ENCODE data around the gene P2RY2. TPM values are rescaled to one million over a fixed set of nuclear protein-coding genes. Genes with fewer than 3 reads are reported as not detected.
"Not testable (repeated sequence)": the region's sequence is repeated elsewhere in the genome, so short reads cannot be mapped to it uniquely, and the experiment has no call there.

Gene P2RY2
- total RNA-seq, 1 experiment from 2014 or later: 0.05 TPM

DNA sequence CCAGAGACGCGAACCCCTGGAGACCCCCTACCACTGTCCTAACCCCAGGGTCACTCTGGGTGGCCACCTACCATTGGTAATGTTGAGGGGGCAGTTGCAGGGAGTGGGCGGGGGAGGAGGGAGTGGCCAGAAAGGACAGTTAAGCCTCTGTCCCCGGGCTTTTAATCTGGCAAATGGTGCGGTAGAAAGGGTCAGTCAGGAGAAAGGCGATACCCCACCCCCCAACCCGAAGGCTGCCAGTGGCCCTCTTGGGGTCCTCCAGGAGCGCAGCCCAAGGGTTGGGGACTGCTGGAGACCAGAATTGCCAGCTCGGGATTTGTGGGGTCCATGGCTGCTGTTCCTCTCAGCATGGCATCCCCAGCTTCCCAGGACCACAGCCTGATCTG lies 742 bp downstream of the P2RY2 start:
- DNase-seq (ENCODE audit: low read depth, low spot score): no peak
- in situ Hi-C loops (cut with HindIII; ENCODE audit: low pct_unique_long_range_greater_than_20kb, low sequenced_read_pairs): no loop called here

DNA sequence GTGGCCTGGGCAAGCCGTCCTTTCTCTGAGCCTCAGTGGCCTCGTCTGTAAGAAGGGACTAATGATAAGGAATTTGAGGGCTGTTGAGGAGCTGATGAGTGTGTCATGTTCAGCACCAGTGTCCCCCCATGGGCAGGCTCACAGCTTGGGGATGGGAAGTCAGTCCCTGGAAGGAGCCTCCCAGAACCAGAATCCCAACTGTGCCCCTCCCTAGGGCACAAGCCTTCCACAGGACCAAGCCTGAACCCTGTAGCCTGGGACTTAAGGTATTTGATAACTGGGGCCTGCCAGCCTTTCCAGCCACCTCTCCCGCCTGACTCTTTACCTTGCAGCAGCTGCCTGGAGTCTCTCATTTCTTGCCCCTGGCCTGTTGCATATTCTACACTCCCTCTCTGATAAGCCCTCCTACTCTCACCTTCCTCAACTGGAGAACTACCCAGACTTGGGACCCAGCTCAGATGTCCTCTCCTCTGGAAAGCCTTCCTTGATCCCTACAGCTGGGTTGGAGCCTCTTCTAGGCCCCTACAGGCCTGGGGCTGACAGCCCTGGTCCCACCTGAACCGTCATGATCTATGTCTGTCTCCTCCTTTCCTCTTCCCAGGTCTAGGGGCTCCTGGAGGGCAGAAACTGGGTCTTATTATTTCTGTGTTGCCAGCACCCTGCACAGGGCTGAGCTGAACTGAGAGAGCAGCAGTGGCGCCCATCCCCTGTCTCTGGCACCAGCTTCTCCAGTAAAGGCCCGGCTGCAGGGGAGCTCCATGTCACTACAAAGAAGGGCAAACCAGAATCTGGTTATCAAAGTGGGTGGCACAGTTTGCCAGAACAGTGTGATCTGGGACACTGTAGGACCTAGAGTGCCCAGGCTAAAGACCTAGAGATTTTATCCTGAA lies 1.6 kb downstream of the P2RY2 start:
- in situ Hi-C loops (cut with HindIII; ENCODE audit: low pct_unique_long_range_greater_than_20kb, low sequenced_read_pairs): no loop called here
- DNase-seq (ENCODE audit: low read depth, low spot score): no peak

DNA sequence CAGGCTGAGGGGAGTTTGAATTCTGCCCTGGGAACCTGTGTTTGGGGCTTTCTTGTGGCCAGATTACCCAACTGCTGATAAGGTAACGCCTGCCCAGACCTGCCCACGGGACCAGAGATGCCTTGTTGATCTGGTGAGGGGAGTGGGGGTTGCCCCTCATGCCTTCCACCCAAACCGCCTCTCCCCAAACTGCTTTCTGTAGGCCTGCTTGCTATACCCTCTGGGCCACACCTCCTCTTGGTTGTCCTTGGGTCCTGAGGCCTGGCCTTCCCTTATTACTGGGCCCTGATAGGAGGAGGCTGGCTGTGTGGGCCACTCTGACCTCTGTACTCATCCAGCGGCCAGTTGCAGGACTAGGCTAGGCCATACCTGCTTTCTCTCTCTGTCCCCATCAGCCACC lies 3.4 kb downstream of the P2RY2 start:
- in situ Hi-C loops (cut with HindIII; ENCODE audit: low pct_unique_long_range_greater_than_20kb, low sequenced_read_pairs): no loop called here
- no peak for DNase-seq (ENCODE audit: low read depth, low spot score)

DNA sequence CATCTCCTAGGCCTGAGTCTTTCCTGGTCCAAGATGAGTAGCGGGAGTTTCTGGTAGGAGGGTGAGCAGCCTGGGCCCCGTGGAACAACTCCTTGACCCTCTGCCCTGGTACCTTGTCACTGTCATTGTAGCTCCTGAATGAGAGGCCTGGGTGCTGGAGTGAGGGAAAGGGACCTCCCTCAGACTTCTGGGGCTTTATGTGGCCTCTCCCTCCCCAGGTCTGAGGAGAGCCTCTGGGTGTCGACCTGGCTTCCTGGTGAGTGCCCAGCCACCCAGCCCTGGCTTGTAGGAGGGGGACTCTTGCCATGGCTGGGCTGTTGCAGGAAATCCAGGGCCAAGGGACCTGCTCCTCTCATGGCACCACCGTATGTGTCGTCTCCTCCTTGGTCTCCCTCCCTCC lies 3.9 kb downstream of the P2RY2 start:
- no peak for DNase-seq (ENCODE audit: low read depth, low spot score)
- in situ Hi-C loops (cut with HindIII; ENCODE audit: low pct_unique_long_range_greater_than_20kb, low sequenced_read_pairs): no loop called here

DNA sequence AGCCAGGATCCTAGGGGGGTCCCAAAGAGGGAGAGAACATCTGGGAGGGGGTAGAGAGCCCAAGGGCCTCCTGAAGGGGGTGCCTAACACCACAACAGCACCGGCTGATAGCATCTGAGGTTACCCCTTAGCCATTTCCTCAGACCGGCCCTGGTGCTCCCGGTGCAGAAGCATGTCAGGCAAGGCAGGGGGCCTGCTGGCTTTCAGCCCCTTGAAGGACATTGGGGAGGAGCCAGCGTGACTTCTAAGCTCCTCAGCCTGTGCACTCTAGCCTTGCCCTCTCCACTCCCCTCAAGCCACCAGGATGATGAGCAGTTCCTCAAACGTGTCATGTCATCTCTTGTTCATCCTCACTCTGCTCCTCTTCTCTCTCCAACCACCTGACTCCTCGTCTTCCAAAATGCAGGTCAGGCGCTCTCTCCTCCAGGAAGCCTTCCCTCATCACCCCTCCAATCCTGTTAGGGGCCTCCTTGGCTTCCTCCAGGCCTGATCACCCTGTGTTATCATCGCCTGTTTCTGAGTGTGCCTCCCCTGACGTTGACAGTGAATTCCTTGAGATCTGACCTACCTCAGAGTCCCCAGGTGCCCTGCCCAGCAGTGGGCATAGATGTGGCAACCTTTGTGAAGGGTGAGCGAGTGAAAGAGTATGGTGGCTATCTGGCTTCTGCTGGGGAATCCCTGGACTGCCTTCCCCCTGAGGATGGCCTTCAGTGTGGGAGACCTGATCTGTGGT lies 6.1 kb downstream of the P2RY2 start:
- in situ Hi-C loops (cut with HindIII; ENCODE audit: low pct_unique_long_range_greater_than_20kb, low sequenced_read_pairs): no loop called here
- no peak for DNase-seq (ENCODE audit: low read depth, low spot score)

DNA sequence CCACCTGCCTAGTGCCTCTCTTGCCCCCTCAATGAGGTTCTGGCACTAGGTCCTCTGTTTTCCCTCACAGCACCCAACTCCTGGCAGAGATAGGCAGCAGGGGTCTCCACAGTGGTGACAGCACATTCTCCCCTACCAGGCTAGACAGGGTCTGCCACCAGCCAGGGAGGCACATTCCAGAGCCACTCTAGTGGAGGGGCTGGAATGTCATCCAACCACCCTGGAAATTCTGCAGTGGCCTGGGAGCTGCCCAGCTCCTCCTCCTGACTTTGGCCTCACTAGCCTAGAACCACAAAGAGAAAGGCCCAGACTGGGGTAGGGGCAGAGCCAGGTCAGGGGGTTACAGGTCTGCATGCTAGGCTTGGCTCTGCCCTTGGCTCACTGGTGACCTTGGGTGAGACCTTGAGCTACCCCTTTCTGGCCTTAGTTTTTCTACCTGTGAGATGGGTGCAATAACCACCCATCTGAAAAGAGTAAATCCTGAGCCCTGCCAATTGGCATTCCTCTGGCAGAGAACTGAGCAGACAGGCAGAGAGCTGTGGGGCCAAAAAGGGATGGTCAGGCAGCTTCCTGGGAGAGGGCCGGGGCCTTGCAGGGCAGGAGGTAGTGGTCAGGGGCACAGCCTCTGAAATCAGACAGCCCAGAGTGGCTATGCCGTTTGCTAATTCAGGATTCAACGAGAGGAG lies 7.1 kb downstream of the P2RY2 start:
- DNase-seq (ENCODE audit: low read depth, low spot score): no peak
- in situ Hi-C loops (cut with HindIII; ENCODE audit: low pct_unique_long_range_greater_than_20kb, low sequenced_read_pairs): no loop called here

DNA sequence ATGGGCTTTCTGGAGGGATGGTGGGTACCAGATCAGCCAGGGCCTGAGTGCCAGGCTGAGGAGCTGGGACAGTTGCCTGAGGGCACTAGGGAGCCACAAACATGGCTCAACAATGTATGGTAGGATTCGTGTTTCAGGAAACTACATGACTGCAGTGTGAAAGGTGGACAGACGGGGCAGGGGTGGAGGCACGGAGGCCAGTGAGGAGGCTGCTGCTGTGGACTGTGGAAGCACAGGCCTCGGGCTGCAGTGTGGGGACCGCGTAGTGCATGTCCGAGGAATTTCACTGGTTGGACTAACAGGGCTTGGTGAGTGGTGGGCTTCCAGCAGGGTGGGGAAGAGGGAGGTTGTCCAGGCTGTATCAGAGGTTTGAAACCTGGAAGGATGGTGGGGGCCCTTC lies 7.8 kb downstream of the P2RY2 start:
- in situ Hi-C loops (cut with HindIII; ENCODE audit: low pct_unique_long_range_greater_than_20kb, low sequenced_read_pairs): no loop called here
- no peak for DNase-seq (ENCODE audit: low read depth, low spot score)

DNA sequence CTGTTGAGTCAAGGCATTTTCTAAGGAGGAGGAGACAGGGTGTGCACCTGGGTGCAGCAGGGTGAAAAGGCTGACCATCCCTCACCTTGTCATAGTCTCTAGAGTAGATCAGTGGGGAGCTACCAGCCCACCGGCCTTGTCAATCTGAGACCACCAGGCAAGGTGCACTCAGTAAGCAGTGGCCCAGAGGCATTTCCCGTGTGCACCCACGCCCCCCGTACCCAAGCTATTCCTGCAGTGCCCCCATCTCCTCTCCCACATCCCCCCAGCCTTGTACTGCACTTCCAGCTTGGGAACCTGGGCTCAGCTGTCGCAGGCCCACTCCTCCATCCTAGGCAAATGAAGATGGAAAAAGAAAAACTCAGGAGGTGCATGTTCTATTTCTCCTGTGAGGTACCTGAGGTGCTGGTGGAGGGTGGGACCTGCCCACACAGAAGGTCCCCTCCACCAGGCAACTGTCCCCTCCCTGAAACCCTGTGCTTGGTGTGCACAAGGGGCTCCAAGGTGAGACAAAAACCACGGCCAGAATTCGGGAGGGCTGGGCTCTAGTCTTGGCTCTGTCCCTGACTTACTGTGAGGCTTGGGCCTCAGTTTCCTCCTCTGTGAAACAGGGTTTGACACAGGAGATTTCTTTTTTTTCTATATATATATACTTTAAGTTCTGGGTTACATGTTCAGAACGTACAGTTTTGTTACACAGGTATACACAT lies 8.4 kb downstream of the P2RY2 start:
- no peak for DNase-seq (ENCODE audit: low read depth, low spot score)
- in situ Hi-C loops (cut with HindIII; ENCODE audit: low pct_unique_long_range_greater_than_20kb, low sequenced_read_pairs): no loop called here

DNA sequence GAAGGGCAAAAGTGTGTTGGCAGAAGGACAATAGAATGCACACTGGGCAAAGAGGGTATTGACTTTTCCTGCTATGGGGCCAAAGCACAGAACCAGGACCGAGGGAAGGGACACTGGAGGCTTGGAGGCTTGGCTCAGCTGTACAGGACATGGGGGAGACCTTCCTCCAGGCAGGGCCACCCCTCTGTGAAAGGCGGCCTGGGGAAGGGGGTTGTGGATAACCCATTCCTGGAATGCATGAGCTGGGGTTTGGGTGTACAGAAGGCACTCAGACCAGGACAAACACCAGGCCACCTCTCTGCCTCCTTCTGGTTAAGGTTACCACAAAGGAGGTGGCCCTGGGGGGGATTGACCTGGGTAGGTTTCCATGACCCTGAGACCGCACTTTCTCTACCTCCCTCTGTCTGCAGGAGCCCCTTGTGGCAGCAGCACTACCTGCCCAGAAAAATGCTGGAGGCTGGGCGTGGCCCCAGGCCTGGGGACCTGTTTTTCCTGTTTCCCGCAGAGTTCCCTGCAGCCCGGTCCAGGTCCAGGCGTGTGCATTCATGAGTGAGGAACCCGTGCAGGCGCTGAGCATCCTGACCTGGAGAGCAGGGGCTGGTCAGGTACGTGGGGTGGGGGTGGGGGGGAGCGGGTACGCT lies 9.6 kb downstream of the P2RY2 start:
- in situ Hi-C loops (cut with HindIII; ENCODE audit: low pct_unique_long_range_greater_than_20kb, low sequenced_read_pairs): no loop called here
- no peak for DNase-seq (ENCODE audit: low read depth, low spot score)

DNA sequence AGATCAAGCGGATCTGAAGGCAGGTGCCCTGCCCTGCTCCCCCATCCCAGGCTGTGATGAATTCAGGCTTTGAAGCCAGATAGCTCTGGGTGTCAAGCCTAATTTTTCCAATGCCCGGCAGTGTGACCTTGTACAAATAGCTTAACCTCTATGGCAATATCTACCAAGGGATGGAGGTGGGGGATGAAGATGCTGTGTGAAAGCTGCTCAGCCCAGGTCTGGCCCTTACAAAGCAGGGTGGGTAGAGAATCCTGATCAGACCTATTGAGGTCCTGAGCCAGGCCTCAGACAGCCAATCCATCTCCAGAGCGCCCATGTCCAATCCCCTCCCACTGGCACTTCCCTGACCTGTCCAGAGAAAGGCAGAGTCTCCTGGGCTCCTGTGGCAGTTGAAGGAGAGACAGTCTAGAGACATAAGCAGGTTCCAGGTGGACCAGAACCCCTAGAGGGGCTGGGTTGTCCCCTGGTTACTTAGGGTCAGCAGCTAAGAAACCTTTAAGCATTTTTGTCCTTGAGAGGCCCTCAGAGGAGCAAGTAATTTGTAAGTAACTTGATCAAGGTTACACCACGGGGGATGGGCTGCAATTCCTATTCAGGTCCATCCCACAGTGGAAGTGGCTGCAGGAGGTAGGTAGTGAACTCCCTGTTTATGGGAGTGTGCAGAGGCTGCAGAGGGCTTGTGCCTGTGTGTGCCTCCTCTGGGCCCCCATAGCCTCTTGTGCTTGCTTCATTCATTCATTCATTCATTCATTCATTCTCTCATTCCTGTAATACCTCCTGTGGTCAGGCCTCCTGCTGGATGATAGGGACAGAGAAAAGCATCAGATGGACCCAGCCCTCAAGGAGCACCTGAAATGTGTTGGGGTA lies 10.4 kb downstream of the P2RY2 start:
- in situ Hi-C loops (cut with HindIII; ENCODE audit: low pct_unique_long_range_greater_than_20kb, low sequenced_read_pairs): no loop called here
- no peak for DNase-seq (ENCODE audit: low read depth, low spot score)

DNA sequence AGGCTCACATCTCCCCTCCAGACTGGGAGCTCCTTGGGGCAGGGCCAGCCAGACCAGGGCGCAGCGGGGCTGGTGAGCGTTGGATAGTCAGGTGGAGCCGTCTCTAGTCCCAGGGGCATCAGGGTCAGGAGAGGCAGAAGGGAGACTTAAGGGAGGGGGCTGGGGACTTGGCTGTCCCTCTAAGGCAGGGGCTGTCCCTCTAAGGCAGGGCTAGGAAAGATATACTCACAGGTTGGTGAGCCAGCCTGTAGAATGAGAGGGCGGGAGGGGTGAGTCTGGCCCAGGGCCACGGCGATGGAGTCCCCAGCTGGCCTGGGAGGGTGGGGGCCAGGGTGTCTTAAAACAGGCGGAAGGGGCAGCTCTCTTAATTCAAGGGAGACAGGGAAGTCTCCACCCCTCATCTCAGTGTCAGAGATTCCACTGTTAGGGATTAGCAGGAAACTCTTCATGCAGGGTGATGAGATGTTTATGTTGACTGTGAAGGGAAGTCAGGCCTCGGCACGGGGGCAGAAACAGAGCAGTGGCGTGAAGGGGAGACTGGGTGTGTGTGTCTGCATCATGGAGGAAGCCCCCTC lies 11.3 kb downstream of the P2RY2 start:
- DNase-seq (ENCODE audit: low read depth, low spot score): no peak
- in situ Hi-C loops (cut with HindIII; ENCODE audit: low pct_unique_long_range_greater_than_20kb, low sequenced_read_pairs): no loop called here

DNA sequence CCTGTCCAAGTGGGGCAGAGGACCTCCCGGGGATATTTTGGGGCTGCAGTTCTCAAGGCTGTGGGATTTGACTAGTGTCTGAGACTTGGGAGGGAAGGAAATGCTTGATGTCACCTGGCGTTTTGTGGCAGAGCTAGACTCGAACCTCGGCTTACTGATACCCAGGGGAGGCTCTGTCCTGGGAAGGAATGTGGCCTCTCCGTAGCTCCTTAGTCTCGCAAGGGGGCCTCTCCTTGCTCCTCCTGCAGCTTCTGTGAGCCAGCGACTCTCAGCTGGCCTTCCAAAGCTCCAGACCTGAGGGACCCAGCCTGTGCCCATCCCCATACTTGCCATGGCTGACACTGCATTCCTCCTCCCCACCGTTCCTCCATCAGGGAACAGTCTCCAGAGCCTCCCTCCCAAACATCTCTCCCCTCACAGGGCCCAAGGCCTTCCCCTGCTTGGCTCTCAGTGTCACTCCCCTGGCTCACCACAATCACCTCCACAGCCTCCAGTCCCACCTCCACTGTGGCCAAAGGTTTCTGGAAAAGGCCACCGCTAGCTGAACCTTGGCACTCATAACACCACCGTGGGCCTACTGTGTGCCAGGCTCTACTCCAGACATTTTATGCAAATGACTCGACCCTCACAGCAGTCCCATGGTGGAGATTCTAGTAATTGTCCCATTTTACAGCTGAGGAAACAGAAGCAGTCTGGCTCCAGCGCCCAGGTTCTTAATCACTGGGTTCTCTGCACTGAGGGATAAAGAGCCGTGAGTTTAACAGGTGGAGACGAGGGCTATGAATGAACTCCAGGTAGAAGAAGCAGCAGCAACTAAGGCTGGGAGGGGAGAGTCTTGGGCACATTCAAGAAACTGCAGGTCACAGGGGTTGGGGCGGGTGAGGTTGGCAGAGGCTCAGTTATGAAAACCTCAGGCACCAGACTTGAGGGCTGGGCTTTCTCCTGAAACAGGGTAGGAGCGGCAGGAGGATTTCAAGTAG lies 12.1 kb downstream of the P2RY2 start:
- in situ Hi-C loops (cut with HindIII; ENCODE audit: low pct_unique_long_range_greater_than_20kb, low sequenced_read_pairs): no loop called here
- DNase-seq (ENCODE audit: low read depth, low spot score): no peak

DNA sequence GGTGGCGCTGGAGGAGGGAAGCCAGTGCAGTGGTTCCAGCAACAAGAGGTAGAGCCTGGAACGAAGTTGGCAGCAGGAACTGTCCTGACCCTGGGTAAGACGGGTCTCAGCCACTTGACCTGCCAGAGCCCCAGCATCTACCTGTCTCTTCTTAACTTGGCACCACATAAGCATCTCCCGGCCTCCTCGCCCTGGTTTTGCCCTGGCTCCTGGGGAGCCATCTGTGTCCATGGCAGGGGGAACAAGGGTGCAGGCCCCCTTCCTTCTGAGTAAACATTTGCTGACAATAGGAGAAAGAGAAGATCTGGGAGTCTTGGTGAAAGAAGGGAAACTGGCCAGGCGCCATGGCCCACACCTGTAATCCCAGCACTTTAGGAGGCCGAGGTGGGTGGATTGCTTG lies 12.8 kb downstream of the P2RY2 start:
- DNase-seq (ENCODE audit: low read depth, low spot score): no peak
- in situ Hi-C loops (cut with HindIII; ENCODE audit: low pct_unique_long_range_greater_than_20kb, low sequenced_read_pairs): no loop called here

DNA sequence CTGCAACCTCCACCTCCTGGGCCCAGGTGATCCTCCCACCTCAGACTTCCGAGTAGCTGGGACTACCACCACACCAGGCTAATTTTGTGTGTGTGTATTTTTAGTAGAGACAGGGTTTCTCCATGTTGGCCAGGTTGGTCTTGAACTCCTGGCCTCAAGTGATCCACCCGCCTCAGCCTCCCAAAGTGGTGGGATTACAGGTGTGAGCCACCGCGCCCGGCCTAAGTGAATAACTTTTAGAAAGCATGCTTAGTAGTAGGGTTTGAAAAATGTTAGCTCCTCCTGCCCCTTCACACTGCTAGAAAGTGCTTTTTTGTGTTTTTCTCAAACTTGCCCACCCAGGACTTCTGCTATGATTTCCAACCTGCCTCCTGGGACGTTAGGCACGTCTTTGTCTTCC lies 14.4 kb downstream of the P2RY2 start:
- in situ Hi-C loops (cut with HindIII; ENCODE audit: low pct_unique_long_range_greater_than_20kb, low sequenced_read_pairs); DNase-seq (ENCODE audit: low read depth, low spot score): not testable (repeated sequence)

DNA sequence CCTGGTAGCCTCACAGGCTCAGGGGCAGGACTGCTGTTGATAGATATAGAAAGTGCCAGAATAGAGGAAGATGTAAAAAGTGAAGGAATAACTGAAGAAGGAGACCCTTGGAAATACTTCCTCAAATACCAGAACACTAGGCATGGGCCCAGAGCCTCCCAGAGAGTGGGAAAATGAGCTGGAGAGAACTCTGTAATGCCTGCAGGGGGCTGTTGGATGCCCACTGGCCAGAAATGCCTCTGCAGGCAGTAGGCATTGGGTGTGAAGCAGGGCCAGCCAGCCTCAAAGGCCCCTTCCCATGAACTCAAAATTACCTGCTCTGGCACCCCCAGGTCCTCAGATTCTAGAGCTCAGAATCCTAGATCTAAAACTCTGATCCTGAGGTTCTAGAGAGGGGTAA lies 15.1 kb downstream of the P2RY2 start:
- in situ Hi-C loops (cut with HindIII; ENCODE audit: low pct_unique_long_range_greater_than_20kb, low sequenced_read_pairs): no loop called here
- DNase-seq (ENCODE audit: low read depth, low spot score): no peak

Data from SK-MEL-5 (cell line).